ENCODE data around the gene LYPD3. TPM values are rescaled to one million over a fixed set of nuclear protein-coding genes. Genes with fewer than 3 reads are reported as not detected.
"Not testable (repeated sequence)": the region's sequence is repeated elsewhere in the genome, so short reads cannot be mapped to it uniquely, and the experiment has no call there.

The LYPD3 gene
- total RNA-seq, 2 experiments from 2014 or later, result 0.73 to 0.84 TPM

- H3K4me1 Mint-ChIP-seq, result peaks cover 32% of the 10 kb centered on the region
- no peaks in the 10 kb centered on the region for H3K36me3 Mint-ChIP-seq (ENCODE audit: low read depth)
- no peak for DNase-seq
- ChIA-PET CTCF (interaction anchor here (0.6 to 0.7 kb wide), 2 partner anchors 406 to 488 kb away, joined by 3 read pairs; no protein-coding TSS in a partner anchor), POLR2A (no interaction called here)
- no peak overlapping the region for H3K4me3 Mint-ChIP-seq
- peaks cover 10% of the 10 kb centered on the region for H3K9me3 Mint-ChIP-seq
- H3K27ac Mint-ChIP-seq, result no peak overlapping the region
- no peaks in the 10 kb centered on the region for H3K27me3 Mint-ChIP-seq
Observed at GRCh38 chr19:43450545-43450997, 14.8 kb downstream of the LYPD3 start.

- no peaks in the 10 kb centered on the region for H3K36me3 Mint-ChIP-seq (ENCODE audit: low read depth)
Observed at GRCh38 chr19:43447655-43448054, 17.8 kb downstream of the LYPD3 start.

GRCh38 chr19:43446746-43447489 is 18.5 kb downstream of the LYPD3 start:
- H3K4me1 Mint-ChIP-seq, result peaks cover 39% of the 10 kb centered on the region
- CTCF ChIA-PET, result interaction anchor here (0.6 to 4.3 kb wide), 24 partner anchors 8 to 321 kb away, joined by 3 to 41 read pairs (median 5); partner anchors contain the start of genes PHLDB3, PINLYP, XRCC1 and ZNF575
- H3K9me3 Mint-ChIP-seq, result peaks cover 4% of the 10 kb centered on the region

More at GRCh38 chr19:43447655-43448054, 17.8 kb downstream of the LYPD3 start:
- Mint-ChIP-seq H3K4me1 (peaks cover 43% of the 10 kb centered on the region), H3K27ac (no peak overlapping the region), H3K4me3 (no peak overlapping the region), H3K27me3 (no peaks in the 10 kb centered on the region), H3K9me3 (peaks cover 9% of the 10 kb centered on the region)
- POLR2A ChIA-PET, result interaction anchor here (1.0 kb wide), 1 partner anchor 72 kb away, joined by 3 read pairs; no protein-coding TSS in a partner anchor
- no peak for DNase-seq
- CTCF ChIA-PET, result interaction anchor here (0.7 to 4.3 kb wide), 21 partner anchors 9 to 320 kb away, joined by 3 to 41 read pairs (median 5); partner anchors contain the start of genes PHLDB3, PINLYP, XRCC1 and ZNF575

GRCh38 chr19:43445426-43445825 is 20.0 kb downstream of the LYPD3 start:
- peak overlapping the region; percentile 65 for H3K27ac Mint-ChIP-seq
- no peaks in the 10 kb centered on the region for H3K36me3 Mint-ChIP-seq (ENCODE audit: low read depth)
- CTCF ChIA-PET, result interaction anchor here (1.1 to 4.3 kb wide), 3 partner anchors 14 to 75 kb away, joined by 4 to 41 read pairs (median 25); no protein-coding TSS in a partner anchor
- H3K4me1 Mint-ChIP-seq, result peaks cover 40% of the 10 kb centered on the region
- peaks cover 3% of the 10 kb centered on the region for H3K9me3 Mint-ChIP-seq
- no peak for DNase-seq
- POLR2A ChIA-PET, result no interaction called here
- H3K27me3 Mint-ChIP-seq, result no peaks in the 10 kb centered on the region
- H3K4me3 Mint-ChIP-seq, result no peak overlapping the region

More at GRCh38 chr19:43446746-43447489, 18.5 kb downstream of the LYPD3 start:
- H3K4me3 Mint-ChIP-seq, result no peak overlapping the region
- no peaks in the 10 kb centered on the region for H3K36me3 Mint-ChIP-seq (ENCODE audit: low read depth)
- H3K27ac Mint-ChIP-seq, result no peak overlapping the region
- POLR2A ChIA-PET, result interaction anchor here (1.0 kb wide), 1 partner anchor 72 kb away, joined by 3 read pairs; no protein-coding TSS in a partner anchor
- H3K27me3 Mint-ChIP-seq, result no peaks in the 10 kb centered on the region
- DNase-seq, result peak; percentile 85

GRCh38 chr19:43444531-43445287 is 20.7 kb downstream of the LYPD3 start:
- ChIA-PET CTCF (interaction anchor here (1.1 kb wide), 1 partner anchor 74 kb away, joined by 4 read pairs; no protein-coding TSS in a partner anchor), POLR2A (no interaction called here)
- H3K27ac Mint-ChIP-seq, result peak overlapping the region; percentile 36
- peaks cover 44% of the 10 kb centered on the region for H3K4me1 Mint-ChIP-seq
- no peaks in the 10 kb centered on the region for H3K27me3 Mint-ChIP-seq
- DNase-seq, result no peak
- peaks cover 3% of the 10 kb centered on the region for H3K9me3 Mint-ChIP-seq
- H3K36me3 Mint-ChIP-seq (ENCODE audit: low read depth), result no peaks in the 10 kb centered on the region
- H3K4me3 Mint-ChIP-seq, result no peak overlapping the region

- H3K36me3 Mint-ChIP-seq (ENCODE audit: low read depth); H3K9me3 Mint-ChIP-seq; H3K27ac Mint-ChIP-seq; H3K4me3 Mint-ChIP-seq; POLR2A ChIA-PET; DNase-seq; H3K27me3 Mint-ChIP-seq: not testable (repeated sequence)
- CTCF ChIA-PET, result interaction anchor here (1.7 kb wide), 1 partner anchor 11 kb away, joined by 6 read pairs; no protein-coding TSS in a partner anchor
- H3K4me1 Mint-ChIP-seq, result peaks cover 46% of the 10 kb centered on the region
Observed at GRCh38 chr19:43444091-43444490, 21.3 kb downstream of the LYPD3 start.

GRCh38 chr19:43441716-43442115 is 23.7 kb downstream of the LYPD3 start:
- DNase-seq, result no peak
- H3K27ac Mint-ChIP-seq, result peak overlapping the region; percentile 76
- H3K4me3 Mint-ChIP-seq, result no peak overlapping the region
- H3K36me3 Mint-ChIP-seq (ENCODE audit: low read depth), result peaks cover 6% of the 10 kb centered on the region
- CTCF ChIA-PET, result interaction anchor here (1.1 to 1.3 kb wide), 3 partner anchors 42 to 153 kb away, joined by 3 to 4 read pairs (median 3); no protein-coding TSS in a partner anchor
- H3K27me3 Mint-ChIP-seq, result no peaks in the 10 kb centered on the region
- POLR2A ChIA-PET, result no interaction called here
- peaks cover 5% of the 10 kb centered on the region for H3K9me3 Mint-ChIP-seq
- peaks cover 56% of the 10 kb centered on the region for H3K4me1 Mint-ChIP-seq

GRCh38 chr19:43439709-43440063 is 25.7 kb downstream of the LYPD3 start:
- peaks cover 3% of the 10 kb centered on the region for H3K27me3 Mint-ChIP-seq
- POLR2A ChIA-PET, result interaction anchor here (1.3 to 1.7 kb wide), 2 partner anchors 24 to 85 kb away, joined by 4 to 7 read pairs; no protein-coding TSS in a partner anchor
- peaks cover 55% of the 10 kb centered on the region for H3K4me1 Mint-ChIP-seq
- no peak for DNase-seq
- CTCF ChIA-PET, result interaction anchor here (0.9 to 1.7 kb wide), 7 partner anchors 8 to 155 kb away, joined by 3 to 14 read pairs (median 4); no protein-coding TSS in a partner anchor
- peak overlapping the region; percentile 97 for H3K27ac Mint-ChIP-seq
- peaks cover 5% of the 10 kb centered on the region for H3K9me3 Mint-ChIP-seq
- peaks cover 8% of the 10 kb centered on the region for H3K36me3 Mint-ChIP-seq (ENCODE audit: low read depth)
- no peak overlapping the region for H3K4me3 Mint-ChIP-seq

- peaks cover 53% of the 10 kb centered on the region for H3K4me1 Mint-ChIP-seq
- H3K4me3 Mint-ChIP-seq, result peak overlapping the region; percentile 32
Observed at GRCh38 chr19:43439032-43439708, 26.2 kb downstream of the LYPD3 start.

GRCh38 chr19:43438291-43439031 is 26.9 kb downstream of the LYPD3 start:
- Mint-ChIP-seq H3K9me3 (peaks cover 5% of the 10 kb centered on the region), H3K27ac (peak overlapping the region; percentile 97), H3K36me3 (ENCODE audit: low read depth) (peaks cover 8% of the 10 kb centered on the region), H3K4me3 (peak overlapping the region; percentile 32), H3K4me1 (peaks cover 52% of the 10 kb centered on the region), H3K27me3 (peaks cover 3% of the 10 kb centered on the region)
- ChIA-PET CTCF (interaction anchor here (0.8 to 1.7 kb wide), 6 partner anchors 9 to 158 kb away, joined by 3 to 14 read pairs (median 3); partner anchors contain the start of genes IRGQ and ZNF576), POLR2A (interaction anchor here (0.6 to 1.7 kb wide), 3 partner anchors 25 to 86 kb away, joined by 4 to 10 read pairs (median 7); no protein-coding TSS in a partner anchor)
- peak; percentile 27 for DNase-seq

More at GRCh38 chr19:43439032-43439708, 26.2 kb downstream of the LYPD3 start:
- Mint-ChIP-seq H3K36me3 (ENCODE audit: low read depth) (peaks cover 8% of the 10 kb centered on the region), H3K27ac (peak overlapping the region; percentile 97), H3K9me3 (peaks cover 5% of the 10 kb centered on the region), H3K27me3 (peaks cover 3% of the 10 kb centered on the region)
- ChIA-PET POLR2A (interaction anchor here (0.6 to 1.7 kb wide), 3 partner anchors 24 to 86 kb away, joined by 4 to 10 read pairs (median 7); no protein-coding TSS in a partner anchor), CTCF (interaction anchor here (0.8 to 1.7 kb wide), 8 partner anchors 9 to 157 kb away, joined by 3 to 14 read pairs (median 3); partner anchors contain the start of genes IRGQ and ZNF576)
- peak; percentile 73 for DNase-seq

GRCh38 chr19:43437712-43438111 is 27.7 kb downstream of the LYPD3 start:
- H3K4me1 Mint-ChIP-seq, result peaks cover 56% of the 10 kb centered on the region
- H3K36me3 Mint-ChIP-seq (ENCODE audit: low read depth), result peaks cover 8% of the 10 kb centered on the region
- POLR2A ChIA-PET, result no interaction called here
- H3K27ac Mint-ChIP-seq, result peak overlapping the region; percentile 71
- CTCF ChIA-PET, result interaction anchor here (1.4 kb wide), 1 partner anchor 158 kb away, joined by 3 read pairs; the partner anchor contains the start of genes IRGQ and ZNF576
- H3K27me3 Mint-ChIP-seq, result peaks cover 3% of the 10 kb centered on the region
- H3K9me3 Mint-ChIP-seq, result peaks cover 5% of the 10 kb centered on the region
- no peak overlapping the region for H3K4me3 Mint-ChIP-seq
- no peak for DNase-seq
